Measurements from ENCODE around the gene ZDHHC5.
A peak's percentile ranks its signal among the peaks of the same experiment; 100 is the strongest.
"Not testable (repeated sequence)": the region's sequence is repeated elsewhere in the genome, so short reads cannot be mapped to it uniquely, and the experiment has no call there.

ZDHHC5 gene

GRCh38 chr11:57651408-57651807 is 16.5 kb upstream of the ZDHHC5 start:
- H2AFZ ChIP-seq (ENCODE audit: low read depth, low read length) = no peak overlapping the region
- H2BK12ac ChIP-seq (ENCODE audit: low read length in 2 of 2) = no peak overlapping the region
- peaks cover 31% of the 10 kb centered on the region for H3K4me1 ChIP-seq (ENCODE audit: control insufficient read depth, insufficient read depth, low read depth, low read length)
- H3K18ac ChIP-seq (ENCODE audit: low read depth in 1 of 2, low read length in 2 of 2) = no peak overlapping the region
- H3K23ac ChIP-seq (ENCODE audit: low read length in 2 of 2) = no peak overlapping the region
- H3K27ac ChIP-seq (ENCODE audit: low read length, poor library complexity, severe bottlenecking) = no peak overlapping the region
- peaks cover 16 to 24% of the 10 kb centered on the region in 2 experiments for H3K27me3 ChIP-seq (ENCODE audit: control insufficient read depth in 1 of 2, insufficient read depth in 1 of 2, low read length in 2 of 2)
- WGBS = 92% methylated on average over 7 of the region's 7 CpGs
- H3K4ac ChIP-seq (ENCODE audit: low read depth in 1 of 2, low read length in 2 of 2) = no peak overlapping the region
- H3K79me1 ChIP-seq (replicated peaks; ENCODE audit: low read length, poor library complexity, severe bottlenecking) = no peaks in the 10 kb centered on the region
- H2BK15ac ChIP-seq (ENCODE audit: low read depth, poor library complexity, severe bottlenecking) = no peak overlapping the region
- no peak overlapping the region for H3K4me2 ChIP-seq (ENCODE audit: low read length, poor library complexity, severe bottlenecking)
- peaks cover 0 to 6% of the 10 kb centered on the region in 2 experiments for H3K36me3 ChIP-seq (ENCODE audit: control insufficient read depth in 1 of 2, insufficient read depth in 2 of 2, low read depth in 1 of 2, low read length in 2 of 2)
- no peak for DNase-seq
- H3K9me3 ChIP-seq (ENCODE audit: control insufficient read depth, low read length) = no peaks in the 10 kb centered on the region
- H2BK5ac ChIP-seq (ENCODE audit: low read depth, low read length, poor library complexity, severe bottlenecking) = no peak overlapping the region
- H3K14ac ChIP-seq (ENCODE audit: low read length in 2 of 2) = no peak overlapping the region
- H2BK120ac ChIP-seq (ENCODE audit: low read depth, low read length) = no peak overlapping the region
- no peak overlapping the region for H3K4me3 ChIP-seq (ENCODE audit: insufficient read depth in 1 of 2, low read depth in 1 of 2, low read length in 2 of 2)
- no peak overlapping the region for H3K9ac ChIP-seq (ENCODE audit: low read length)
- no peak overlapping the region for H2AK5ac ChIP-seq (ENCODE audit: low read length, severe bottlenecking)
- no peak overlapping the region for H4K8ac ChIP-seq (ENCODE audit: low read length)
- H4K91ac ChIP-seq (ENCODE audit: low read length) = no peak overlapping the region

GRCh38 chr11:57652230-57652629 is 15.7 kb upstream of the ZDHHC5 start:
- not testable (repeated sequence) for H2AK5ac ChIP-seq (ENCODE audit: low read length, severe bottlenecking); H3K79me1 ChIP-seq (replicated peaks; ENCODE audit: low read length, poor library complexity, severe bottlenecking); H3K27ac ChIP-seq (ENCODE audit: low read length, poor library complexity, severe bottlenecking); H4K8ac ChIP-seq (ENCODE audit: low read length); H2BK15ac ChIP-seq (ENCODE audit: low read depth, poor library complexity, severe bottlenecking); DNase-seq; H3K36me3 ChIP-seq (ENCODE audit: control insufficient read depth in 1 of 2, insufficient read depth in 2 of 2, low read depth in 1 of 2, low read length in 2 of 2); H3K9me3 ChIP-seq (ENCODE audit: control insufficient read depth, low read length); H3K9ac ChIP-seq (ENCODE audit: low read length); H4K91ac ChIP-seq (ENCODE audit: low read length); H2BK120ac ChIP-seq (ENCODE audit: low read depth, low read length); H3K4ac ChIP-seq (ENCODE audit: low read depth in 1 of 2, low read length in 2 of 2); H3K18ac ChIP-seq (ENCODE audit: low read depth in 1 of 2, low read length in 2 of 2); H3K23ac ChIP-seq (ENCODE audit: low read length in 2 of 2); H2BK12ac ChIP-seq (ENCODE audit: low read length in 2 of 2); H3K14ac ChIP-seq (ENCODE audit: low read length in 2 of 2); H2BK5ac ChIP-seq (ENCODE audit: low read depth, low read length, poor library complexity, severe bottlenecking); H2AFZ ChIP-seq (ENCODE audit: low read depth, low read length); H3K4me2 ChIP-seq (ENCODE audit: low read length, poor library complexity, severe bottlenecking)
- Histone ChIP-seq H3K4me3 (ENCODE audit: insufficient read depth in 1 of 2, low read depth in 1 of 2, low read length in 2 of 2) (peak overlapping the region in 1 of 2 experiments; percentile 47), H3K27me3 (ENCODE audit: control insufficient read depth in 1 of 2, insufficient read depth in 1 of 2, low read length in 2 of 2) (peaks cover 8 to 16% of the 10 kb centered on the region in 2 experiments), H3K4me1 (ENCODE audit: control insufficient read depth, insufficient read depth, low read depth, low read length) (peaks cover 24% of the 10 kb centered on the region)
- WGBS = 89% methylated on average over 14 of the region's 14 CpGs

GRCh38 chr11:57652662-57653061 is 15.3 kb upstream of the ZDHHC5 start:
- no peak overlapping the region for H3K23ac ChIP-seq (ENCODE audit: low read length in 2 of 2)
- H2BK15ac ChIP-seq (ENCODE audit: low read depth, poor library complexity, severe bottlenecking) = no peak overlapping the region
- H3K27me3 ChIP-seq (ENCODE audit: control insufficient read depth in 1 of 2, insufficient read depth in 1 of 2, low read length in 2 of 2) = peaks cover 4 to 12% of the 10 kb centered on the region in 2 experiments
- H3K79me1 ChIP-seq (replicated peaks; ENCODE audit: low read length, poor library complexity, severe bottlenecking) = no peaks in the 10 kb centered on the region
- no peak overlapping the region for H2BK5ac ChIP-seq (ENCODE audit: low read depth, low read length, poor library complexity, severe bottlenecking)
- H3K4me3 ChIP-seq (ENCODE audit: insufficient read depth in 1 of 2, low read depth in 1 of 2, low read length in 2 of 2) = peak overlapping the region in 1 of 2 experiments; percentile 47
- no peak overlapping the region for H2AFZ ChIP-seq (ENCODE audit: low read depth, low read length)
- H4K91ac ChIP-seq (ENCODE audit: low read length) = no peak overlapping the region
- H3K4me2 ChIP-seq (ENCODE audit: low read length, poor library complexity, severe bottlenecking) = no peak overlapping the region
- peaks cover 20% of the 10 kb centered on the region for H3K4me1 ChIP-seq (ENCODE audit: control insufficient read depth, insufficient read depth, low read depth, low read length)
- H3K36me3 ChIP-seq (ENCODE audit: control insufficient read depth in 1 of 2, insufficient read depth in 2 of 2, low read depth in 1 of 2, low read length in 2 of 2) = no peaks in the 10 kb centered on the region
- no peaks in the 10 kb centered on the region for H3K9me3 ChIP-seq (ENCODE audit: control insufficient read depth, low read length)
- no peak overlapping the region for H2BK12ac ChIP-seq (ENCODE audit: low read length in 2 of 2)
- DNase-seq = no peak
- H3K27ac ChIP-seq (ENCODE audit: low read length, poor library complexity, severe bottlenecking) = no peak overlapping the region
- H2AK5ac ChIP-seq (ENCODE audit: low read length, severe bottlenecking) = no peak overlapping the region
- no peak overlapping the region for H3K4ac ChIP-seq (ENCODE audit: low read depth in 1 of 2, low read length in 2 of 2)
- H2BK120ac ChIP-seq (ENCODE audit: low read depth, low read length) = no peak overlapping the region
- H4K8ac ChIP-seq (ENCODE audit: low read length) = no peak overlapping the region
- no peak overlapping the region for H3K18ac ChIP-seq (ENCODE audit: low read depth in 1 of 2, low read length in 2 of 2)
- H3K14ac ChIP-seq (ENCODE audit: low read length in 2 of 2) = no peak overlapping the region
- 83% methylated on average over 2 of the region's 3 CpGs for WGBS
- H3K9ac ChIP-seq (ENCODE audit: low read length) = peak overlapping the region; percentile 80

- H3K14ac ChIP-seq (ENCODE audit: low read length in 2 of 2) = no peak overlapping the region
- H3K23ac ChIP-seq (ENCODE audit: low read length in 2 of 2) = no peak overlapping the region
- no peak overlapping the region for H3K4ac ChIP-seq (ENCODE audit: low read depth in 1 of 2, low read length in 2 of 2)
- no peak overlapping the region for H3K4me2 ChIP-seq (ENCODE audit: low read length, poor library complexity, severe bottlenecking)
- no peak overlapping the region for H4K91ac ChIP-seq (ENCODE audit: low read length)
- H3K4me3 ChIP-seq (ENCODE audit: insufficient read depth in 1 of 2, low read depth in 1 of 2, low read length in 2 of 2) = peak overlapping the region in 1 of 2 experiments; percentile 47
- no peaks in the 10 kb centered on the region for H3K36me3 ChIP-seq (ENCODE audit: control insufficient read depth in 1 of 2, insufficient read depth in 2 of 2, low read depth in 1 of 2, low read length in 2 of 2)
- H2BK5ac ChIP-seq (ENCODE audit: low read depth, low read length, poor library complexity, severe bottlenecking) = no peak overlapping the region
- peak overlapping the region; percentile 80 for H3K9ac ChIP-seq (ENCODE audit: low read length)
- H3K9me3 ChIP-seq (ENCODE audit: control insufficient read depth, low read length) = no peaks in the 10 kb centered on the region
- H3K79me1 ChIP-seq (replicated peaks; ENCODE audit: low read length, poor library complexity, severe bottlenecking) = peaks cover 2% of the 10 kb centered on the region
- no peak overlapping the region for H4K8ac ChIP-seq (ENCODE audit: low read length)
- peaks cover 0 to 7% of the 10 kb centered on the region in 2 experiments for H3K27me3 ChIP-seq (ENCODE audit: control insufficient read depth in 1 of 2, insufficient read depth in 1 of 2, low read length in 2 of 2)
- no peak for DNase-seq
- no peak overlapping the region for H3K27ac ChIP-seq (ENCODE audit: low read length, poor library complexity, severe bottlenecking)
- H2BK12ac ChIP-seq (ENCODE audit: low read length in 2 of 2) = no peak overlapping the region
- no peak overlapping the region for H2BK120ac ChIP-seq (ENCODE audit: low read depth, low read length)
- no peak overlapping the region for H2AFZ ChIP-seq (ENCODE audit: low read depth, low read length)
- H2BK15ac ChIP-seq (ENCODE audit: low read depth, poor library complexity, severe bottlenecking) = no peak overlapping the region
- peaks cover 15% of the 10 kb centered on the region for H3K4me1 ChIP-seq (ENCODE audit: control insufficient read depth, insufficient read depth, low read depth, low read length)
- 33% methylated on average over 2 of the region's 3 CpGs for WGBS
- H3K18ac ChIP-seq (ENCODE audit: low read depth in 1 of 2, low read length in 2 of 2) = no peak overlapping the region
- H2AK5ac ChIP-seq (ENCODE audit: low read length, severe bottlenecking) = no peak overlapping the region
These were observed 14.8 kb upstream of the ZDHHC5 start for GRCh38 chr11:57653163-57653562.
